ENCODE results near the gene PLXNA4.

DNA sequence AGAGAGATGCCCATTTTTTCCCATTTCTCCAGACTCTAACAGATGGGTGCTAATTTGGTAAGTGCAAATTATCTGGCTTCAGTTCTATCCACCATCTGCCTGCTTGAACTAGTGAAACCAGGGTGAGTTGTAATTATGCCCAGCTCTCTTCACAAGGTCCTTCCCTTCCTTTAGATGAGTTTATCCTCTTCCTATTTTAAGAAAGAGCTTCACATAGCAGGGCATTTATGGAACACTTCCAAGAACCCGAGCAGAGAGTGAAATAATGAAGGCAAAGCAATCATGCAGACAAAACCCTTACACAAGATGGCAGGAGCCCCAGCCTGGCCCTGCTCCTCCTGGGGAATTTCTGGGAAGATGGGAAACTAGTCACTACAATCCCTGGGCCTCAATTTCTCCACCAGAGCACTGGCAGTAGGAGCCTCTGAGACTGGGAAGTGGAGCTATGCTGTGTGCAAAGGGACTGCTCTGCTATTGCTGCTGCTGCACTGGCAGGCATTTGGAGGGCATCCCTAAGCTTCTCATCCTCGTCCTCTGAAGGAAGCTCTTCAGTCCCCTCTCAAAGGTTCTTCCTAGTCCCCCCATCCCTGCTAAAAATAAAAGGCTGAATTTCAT, 33.7 kb upstream of the PLXNA4 start:
- TF ChIP-seq, protein P1, sequence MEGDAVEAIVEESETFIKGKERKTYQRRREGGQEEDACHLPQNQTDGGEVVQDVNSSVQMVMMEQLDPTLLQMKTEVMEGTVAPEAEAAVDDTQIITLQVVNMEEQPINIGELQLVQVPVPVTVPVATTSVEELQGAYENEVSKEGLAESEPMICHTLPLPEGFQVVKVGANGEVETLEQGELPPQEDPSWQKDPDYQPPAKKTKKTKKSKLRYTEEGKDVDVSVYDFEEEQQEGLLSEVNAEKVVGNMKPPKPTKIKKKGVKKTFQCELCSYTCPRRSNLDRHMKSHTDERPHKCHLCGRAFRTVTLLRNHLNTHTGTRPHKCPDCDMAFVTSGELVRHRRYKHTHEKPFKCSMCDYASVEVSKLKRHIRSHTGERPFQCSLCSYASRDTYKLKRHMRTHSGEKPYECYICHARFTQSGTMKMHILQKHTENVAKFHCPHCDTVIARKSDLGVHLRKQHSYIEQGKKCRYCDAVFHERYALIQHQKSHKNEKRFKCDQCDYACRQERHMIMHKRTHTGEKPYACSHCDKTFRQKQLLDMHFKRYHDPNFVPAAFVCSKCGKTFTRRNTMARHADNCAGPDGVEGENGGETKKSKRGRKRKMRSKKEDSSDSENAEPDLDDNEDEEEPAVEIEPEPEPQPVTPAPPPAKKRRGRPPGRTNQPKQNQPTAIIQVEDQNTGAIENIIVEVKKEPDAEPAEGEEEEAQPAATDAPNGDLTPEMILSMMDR (IDR thresholded peaks at IDR 0.05; ENCODE audit: poor library complexity), result no peak
- no peak for TF ChIP-seq EZH2 (IDR thresholded peaks at IDR 0.05; ENCODE audit: borderline replicate concordance)
- no peak for TF ChIP-seq EZH2phosphoT487 (IDR thresholded peaks at IDR 0.05; ENCODE audit: low read depth, severe bottlenecking, unreplicated experiment)

Measured in hepatocyte (in vitro differentiated cells).